NOMO-1 treated with dmso at 0.1 percent for 144 hours (cell line): ENCODE measurements around the gene TOMM5.

Source experiments
- DNase-seq: peaks from one replicate; lab custom pipeline; 2025; ENCODE audit not compliant: unreplicated experiment; lab: John Stamatoyannopoulos, UW

TOMM5 gene

DNA sequence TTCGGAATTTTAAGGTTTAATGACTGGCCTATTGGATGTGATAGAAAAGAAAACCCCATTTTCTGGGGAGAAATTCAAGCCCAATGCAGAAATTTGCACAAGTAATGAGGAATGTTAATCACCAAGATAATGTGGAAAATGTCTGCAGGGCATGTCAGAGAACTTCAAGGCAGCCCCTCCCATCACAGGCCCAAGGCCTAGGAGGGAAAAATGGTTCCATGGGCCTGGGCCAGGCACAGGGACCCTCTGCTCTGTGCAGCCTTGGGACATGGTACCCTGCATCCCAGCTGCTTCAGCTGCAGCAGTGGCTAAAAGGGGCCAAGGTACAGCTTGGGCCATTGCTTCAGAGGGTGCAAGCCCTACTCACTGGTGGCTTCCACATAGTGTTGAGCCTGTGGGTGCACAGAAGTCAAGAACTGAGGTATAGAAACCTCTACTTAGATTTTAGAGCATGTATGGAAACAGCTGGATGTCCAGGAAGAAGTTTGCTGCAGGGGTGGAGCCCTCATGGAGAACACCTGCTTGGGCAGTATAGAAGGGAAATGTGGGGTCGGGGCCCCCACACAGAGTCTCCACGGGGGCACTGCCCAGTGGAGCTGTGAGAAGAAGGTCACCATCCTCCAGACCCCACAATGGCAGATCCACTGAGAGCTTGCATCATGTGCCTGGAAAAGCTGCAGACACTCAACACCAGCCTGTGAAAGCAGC is 28.4 kb downstream of the TOMM5 start:
- DNase-seq: no peak

DNA sequence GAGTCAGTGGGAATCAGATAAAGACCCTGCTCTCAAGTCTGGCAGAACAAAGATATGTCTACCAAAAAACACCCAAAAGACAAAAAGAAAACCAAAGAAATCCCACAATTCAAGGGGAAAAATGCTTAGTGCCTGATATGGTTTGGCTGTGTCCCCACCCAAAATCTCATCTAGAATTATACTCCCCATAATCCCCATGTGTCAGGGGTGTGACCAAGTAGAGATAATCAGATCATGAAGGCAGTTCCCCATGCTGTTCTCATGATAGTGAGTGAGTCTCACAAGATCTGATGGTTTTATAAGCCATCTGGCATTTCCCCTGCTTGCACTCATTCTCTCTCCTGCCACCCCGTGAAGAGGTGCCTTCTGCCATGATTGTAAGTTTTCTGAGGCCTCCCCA is 29.6 kb downstream of the TOMM5 start:
- no peak for DNase-seq

DNA sequence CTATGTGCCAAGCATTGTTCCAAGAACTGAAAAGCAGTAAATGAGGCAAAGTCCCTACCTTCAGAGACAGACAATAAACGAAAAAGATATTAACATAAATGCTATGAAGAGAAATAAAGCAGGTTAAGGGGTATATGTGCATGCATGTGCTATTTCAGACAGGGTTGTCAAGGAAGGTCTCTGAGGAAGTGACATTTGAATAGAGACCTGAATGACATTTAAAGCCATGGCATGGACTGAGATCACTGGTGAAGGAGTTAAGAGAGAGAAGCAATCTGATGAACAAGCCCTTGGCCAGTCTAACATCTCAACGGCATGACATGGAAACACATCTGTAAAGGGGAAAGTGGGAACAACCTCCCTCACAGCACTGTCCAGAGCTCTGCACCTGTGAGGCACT is 30.7 kb downstream of the TOMM5 start:
- no peak for DNase-seq

DNA sequence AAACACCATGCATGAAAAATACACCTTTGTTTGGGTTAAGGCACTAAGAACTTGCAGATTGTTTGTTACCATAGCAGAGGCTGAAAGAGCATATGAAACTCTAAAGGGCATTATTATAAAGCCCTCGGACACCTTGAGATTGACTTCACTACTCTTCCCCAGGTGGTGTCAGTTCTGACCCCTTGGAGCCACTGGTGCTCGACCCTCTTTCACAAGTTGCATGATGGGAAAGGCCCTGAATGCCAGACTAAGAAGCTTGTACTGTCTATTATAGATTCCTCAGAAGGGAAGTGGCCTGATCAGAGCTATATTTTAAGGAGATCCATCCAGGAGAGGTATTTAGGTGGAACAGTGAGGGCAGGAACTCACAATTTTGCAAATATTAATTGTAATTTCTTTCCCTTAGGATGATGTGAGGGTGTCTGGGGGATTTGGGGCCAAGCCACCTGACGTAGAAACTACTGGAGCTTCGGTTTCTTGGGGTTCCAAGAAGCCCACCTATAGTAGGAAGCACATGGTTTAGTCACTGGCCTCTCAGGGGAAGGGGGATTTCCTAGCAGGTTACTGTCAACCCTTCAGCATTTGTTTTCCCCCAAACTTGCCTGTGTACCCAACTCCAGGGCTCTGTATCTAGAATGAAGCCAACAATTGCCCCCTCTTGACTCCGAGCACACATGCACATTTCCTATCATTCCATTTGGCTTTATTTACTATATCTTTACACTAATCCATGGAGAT is 32.4 kb downstream of the TOMM5 start:
- no peak for DNase-seq

DNA sequence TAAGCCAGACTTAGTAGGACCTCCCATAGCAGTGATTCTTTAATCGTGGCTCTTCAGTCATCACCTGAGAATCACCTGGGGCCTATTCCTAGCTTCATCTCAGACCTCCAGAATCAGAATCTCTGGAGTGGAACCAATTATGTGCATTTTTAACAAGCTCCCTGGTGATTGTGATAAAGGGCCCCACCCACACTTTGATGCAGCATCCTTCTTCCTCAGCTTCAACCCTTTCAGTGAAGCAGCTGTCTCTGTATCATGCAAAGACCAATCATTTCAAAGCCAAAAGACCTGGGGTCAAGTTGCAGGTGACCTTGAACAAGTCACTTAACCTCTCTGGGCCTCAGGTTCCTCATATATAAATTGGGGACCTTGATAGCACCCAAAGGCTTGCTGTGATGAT is 33.3 kb downstream of the TOMM5 start:
- DNase-seq: no peak

DNA sequence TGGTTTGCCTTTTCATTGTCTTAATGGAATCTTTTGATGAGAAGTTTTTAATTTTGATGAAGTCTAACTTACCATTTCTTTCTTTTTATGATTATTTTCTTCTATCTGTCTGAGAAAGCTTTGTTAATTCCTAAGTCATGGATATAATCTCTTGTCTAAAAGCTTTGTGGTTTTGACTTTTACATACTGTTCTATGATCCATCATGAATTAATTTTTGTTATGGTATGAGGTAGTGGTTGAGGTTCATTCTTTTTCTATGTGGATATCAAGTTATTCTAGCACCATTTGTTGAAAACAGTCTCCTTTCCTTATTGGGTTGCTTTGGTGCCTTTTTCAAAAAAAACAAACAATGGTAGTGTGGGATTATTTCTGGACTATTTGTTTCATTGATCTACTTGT is 36.6 kb downstream of the TOMM5 start:
- DNase-seq: no peak

DNA sequence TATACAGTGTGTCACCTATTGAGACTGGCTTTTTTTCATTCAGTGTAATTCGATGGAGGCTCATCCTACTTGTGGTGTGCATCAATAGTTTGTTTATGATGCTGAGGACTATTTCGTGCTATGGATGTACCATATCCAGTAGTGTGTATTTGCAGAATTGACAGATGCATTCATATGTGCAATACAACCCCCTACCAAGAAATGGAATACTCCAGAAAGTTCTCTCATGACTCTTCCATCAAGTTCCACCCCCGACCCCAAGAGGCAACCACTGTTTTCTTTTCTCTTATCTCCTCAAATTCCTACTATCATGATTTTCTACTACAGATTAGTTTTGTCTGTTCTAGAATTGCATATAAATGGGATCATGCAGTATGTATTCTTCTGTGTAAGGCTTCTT is 38.1 kb downstream of the TOMM5 start:
- DNase-seq: no peak

DNA sequence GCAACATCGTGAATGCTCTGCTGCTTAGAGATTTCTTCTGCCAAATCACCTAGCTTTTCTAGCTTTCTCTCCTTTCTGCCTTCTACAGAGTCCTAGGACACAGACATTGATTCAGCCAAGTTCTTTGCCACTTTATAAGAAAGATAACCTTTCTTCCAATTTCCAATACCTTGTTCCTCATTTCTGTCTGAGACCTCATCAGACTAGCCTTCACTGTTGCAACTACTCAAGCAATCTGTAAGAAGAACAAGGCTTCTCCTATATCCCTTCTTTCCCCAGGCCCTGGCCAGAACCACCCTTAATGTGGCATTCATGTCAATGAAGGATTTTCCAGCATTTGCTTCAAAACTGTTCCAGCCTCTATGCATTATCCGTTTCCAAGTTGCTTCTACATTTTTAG is 40.5 kb downstream of the TOMM5 start:
- no peak for DNase-seq

DNA sequence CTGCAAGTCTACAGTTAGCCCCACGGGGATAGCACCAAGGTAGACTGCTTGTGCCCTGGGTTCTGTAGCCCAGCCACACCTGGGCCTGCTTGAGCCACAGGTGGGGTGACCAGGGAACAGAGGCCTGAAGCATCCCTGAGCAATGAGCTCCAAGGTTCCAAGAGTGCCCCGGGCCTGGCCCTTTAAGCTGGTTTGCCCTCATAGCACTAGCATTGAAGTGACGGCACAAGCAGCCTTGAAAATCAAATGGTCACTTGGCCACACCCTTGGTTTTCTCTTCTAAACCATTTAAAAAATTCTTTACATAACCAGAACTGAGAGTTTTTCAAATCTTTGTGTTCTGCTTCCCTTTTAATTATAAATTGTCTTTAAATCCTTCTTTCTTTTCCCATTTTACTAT is 40.9 kb downstream of the TOMM5 start:
- no peak for DNase-seq

DNA sequence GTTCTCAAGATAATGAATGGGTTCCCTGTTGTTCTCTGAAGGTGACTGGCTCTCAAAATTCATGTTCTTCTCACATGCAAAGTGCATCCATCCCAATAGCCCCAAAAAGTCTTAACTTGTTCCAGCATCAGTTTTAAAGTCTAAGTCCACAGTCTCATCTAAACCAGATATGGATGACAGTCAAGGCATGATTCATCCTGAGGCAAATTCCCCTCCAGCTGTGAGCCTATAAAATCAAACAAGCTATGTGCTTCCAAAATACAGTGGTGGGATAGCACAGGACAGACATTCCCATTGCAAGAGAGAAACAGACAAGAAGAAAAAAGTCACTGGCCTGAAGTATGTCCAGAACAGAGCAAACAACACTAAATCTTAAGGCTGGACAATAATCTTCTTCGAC is 41.6 kb downstream of the TOMM5 start:
- DNase-seq: no peak

DNA sequence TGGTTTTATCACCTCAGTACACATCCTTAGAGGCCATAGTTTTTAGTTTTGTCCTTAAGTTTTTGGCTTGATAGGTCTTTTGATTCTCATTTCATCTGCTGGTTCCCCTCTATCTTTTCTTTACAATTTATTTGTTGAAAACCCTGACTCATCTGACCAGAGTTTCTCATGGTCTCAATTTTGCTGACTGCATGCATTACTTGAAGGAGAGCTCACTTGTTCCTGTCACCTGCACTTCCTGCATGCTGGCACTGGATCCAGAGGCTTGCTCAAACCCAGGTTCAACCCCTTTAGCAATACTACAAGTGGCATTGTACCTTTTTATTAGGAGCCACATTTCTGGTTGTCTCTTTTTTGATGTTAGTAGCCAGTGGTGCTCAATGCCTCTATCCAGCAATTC is 42.9 kb downstream of the TOMM5 start:
- no peak for DNase-seq

DNA sequence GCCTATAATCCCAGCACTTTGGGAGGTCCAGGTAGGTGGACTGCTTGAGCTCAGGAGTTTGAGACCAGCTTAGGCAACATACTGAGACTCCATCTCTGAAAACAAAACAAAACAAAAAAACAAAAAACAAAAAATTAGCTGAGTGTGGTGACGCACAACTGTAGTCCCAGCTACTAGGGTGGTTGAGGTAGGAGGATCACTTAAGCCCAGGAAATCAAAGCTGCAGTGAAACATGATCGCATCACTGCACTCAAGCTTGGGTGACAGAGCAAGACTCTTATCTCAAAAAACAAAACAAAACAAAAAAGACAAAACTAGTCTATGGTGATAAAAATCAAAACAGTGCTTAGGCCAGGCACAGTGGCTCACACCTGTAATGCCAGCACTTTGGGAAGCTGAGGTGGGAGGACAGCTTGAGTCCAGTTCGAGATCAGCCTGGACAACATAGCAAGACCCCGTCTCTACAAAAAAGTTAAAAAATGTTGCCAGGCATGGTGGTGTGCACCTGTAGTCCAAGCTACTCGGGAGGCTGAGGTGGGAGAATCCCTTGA is 45.0 kb downstream of the TOMM5 start:
- DNase-seq: no peak

DNA sequence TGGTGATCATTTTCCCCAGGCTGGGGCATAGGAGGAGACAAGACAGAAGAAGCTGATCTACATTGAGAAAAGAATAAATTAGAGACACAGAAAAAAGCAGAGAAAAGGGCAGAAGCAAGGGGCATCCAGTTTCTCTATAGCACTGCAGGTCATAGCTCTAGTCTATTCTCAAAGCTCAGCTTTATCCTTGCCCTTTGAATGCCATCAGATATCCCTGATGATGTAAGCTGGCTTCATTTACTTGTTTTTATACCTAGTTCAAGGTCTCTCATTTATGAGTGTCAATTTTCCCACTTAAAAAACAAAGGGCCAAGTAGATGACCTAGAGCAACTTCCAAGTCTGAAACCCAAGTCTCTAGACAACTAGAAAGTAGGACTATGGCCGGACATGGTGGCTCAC is 48.9 kb downstream of the TOMM5 start:
- DNase-seq: no peak

DNA sequence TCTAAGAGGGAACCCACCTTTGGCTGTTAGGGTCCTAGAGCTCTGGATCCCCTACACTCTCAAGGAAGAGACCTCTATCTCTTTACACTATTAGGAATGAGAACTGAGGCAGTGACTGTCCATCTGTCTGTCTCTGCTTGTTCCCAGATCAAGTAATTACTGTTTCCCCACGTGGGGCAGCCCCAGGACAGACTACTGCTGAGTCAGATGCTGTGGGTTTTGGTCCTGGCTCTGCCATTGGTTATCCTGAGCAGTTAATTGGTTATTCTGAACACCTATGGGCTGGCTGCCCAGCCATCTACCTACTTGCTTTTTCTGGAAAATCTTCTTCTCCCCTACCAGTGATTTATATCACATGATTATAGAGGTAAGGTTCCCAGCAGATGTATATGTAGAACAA is 49.5 kb downstream of the TOMM5 start:
- DNase-seq: no peak

DNA sequence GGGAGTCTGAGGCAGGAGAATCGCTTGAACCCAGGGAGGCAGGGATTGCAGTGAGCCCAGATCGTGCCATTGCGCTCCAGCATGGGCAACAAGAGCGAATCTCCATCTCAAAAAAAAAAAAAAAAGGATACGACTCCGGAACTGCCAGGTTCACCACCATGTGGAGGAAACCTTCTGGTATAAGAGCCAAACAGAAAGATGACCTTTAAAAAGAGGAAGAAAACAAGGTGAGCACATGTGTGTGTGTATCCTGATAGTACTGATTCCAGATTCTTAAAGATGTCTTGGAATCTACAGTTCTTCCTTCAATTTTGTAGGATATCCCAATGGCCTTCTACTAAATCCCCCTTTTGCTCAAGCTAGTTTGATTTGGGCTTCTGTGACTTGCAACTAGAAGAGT is 49.9 kb downstream of the TOMM5 start:
- no peak for DNase-seq

DNA sequence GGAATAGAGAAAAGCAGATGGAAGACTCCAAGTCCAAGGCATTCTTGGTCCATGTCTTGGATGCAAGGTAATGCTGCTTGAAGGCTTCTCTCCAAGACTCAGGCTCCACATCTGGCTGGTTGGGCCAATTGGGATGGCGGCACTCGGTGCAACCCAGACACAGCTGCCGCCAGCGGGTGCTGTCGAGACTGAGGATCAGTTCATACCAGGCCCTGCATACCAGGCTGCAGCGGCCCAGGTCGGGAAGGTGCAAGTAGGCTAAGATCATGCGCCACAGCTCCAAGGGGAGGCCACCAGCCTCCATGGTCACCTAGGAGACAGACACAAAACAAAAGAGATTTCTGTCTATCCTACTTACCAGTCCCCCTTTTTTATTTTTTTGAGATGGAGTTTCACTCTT is 50.9 kb downstream of the TOMM5 start:
- no peak for DNase-seq

DNA sequence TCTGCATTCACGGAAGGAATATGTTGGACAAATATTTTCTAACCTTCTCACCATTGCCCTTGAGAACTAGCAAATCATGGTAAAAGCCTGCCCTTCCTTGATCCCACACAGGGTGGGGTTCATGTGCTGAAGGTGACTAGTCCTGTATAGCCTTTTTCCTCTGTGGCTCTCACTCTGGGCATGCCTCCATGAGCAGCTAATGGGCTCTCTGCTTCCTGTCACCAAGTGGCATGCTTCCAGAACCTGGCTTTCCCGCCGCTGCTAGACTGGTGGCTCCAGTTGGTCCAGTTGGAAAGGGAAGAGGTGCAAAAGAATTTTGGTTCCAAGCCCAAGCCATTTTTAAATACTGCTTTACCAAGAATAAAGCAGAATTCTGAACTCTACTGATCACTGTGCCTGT is 51.8 kb downstream of the TOMM5 start:
- DNase-seq: no peak

DNA sequence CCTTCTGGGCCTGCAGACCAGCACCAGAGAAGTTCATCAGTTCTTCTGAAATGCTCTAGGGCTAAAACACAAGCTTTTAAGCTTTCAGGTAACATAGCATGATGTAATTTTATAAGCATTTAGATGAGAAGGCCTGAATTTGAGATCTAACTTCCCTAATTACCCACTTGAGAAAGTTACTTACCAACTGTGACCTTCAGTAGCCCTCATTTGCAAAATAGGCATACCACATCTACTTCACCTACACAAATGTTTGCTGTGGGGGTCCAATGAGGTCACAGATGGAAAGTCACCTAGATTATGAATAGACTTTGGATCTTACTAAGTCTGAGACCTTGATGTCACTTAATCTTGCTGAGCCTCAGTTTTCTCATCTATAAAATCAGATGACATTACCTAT is 52.8 kb downstream of the TOMM5 start:
- no peak for DNase-seq
